Neural cell (in vitro differentiated cells): Measurements from ENCODE around the gene COMT. TPM values are rescaled to one million over a fixed set of nuclear protein-coding genes. Genes with fewer than 3 reads are reported as not detected.
"Not testable (repeated sequence)": the region's sequence is repeated elsewhere in the genome, so short reads cannot be mapped to it uniquely, and the experiment has no call there.

Experiments
- H2AFZ ChIP-seq: fragments of 200-600, 300-800 bp; sonication (generic), shearing (Covaris generic); 2 replicates; pipeline ENCODE4 v1.6.0; 2014; ENCODE audit warnings: low read depth, mild to moderate bottlenecking, antibody characterized with exemption, low read length, moderate library complexity
- H3F3A ChIP-seq: fragments of 200-600 bp; shearing (Covaris generic); 2 replicates; pipeline ENCODE4 v1.6.1; 2016; ENCODE audit warnings: mild to moderate bottlenecking, moderate library complexity, mixed read lengths, antibody characterized with exemption, low read length; ENCODE audit not compliant: insufficient read depth, poor library complexity, severe bottlenecking
- H3K27ac ChIP-seq: fragments of 200-600, 300-800 bp; sonication (generic), shearing (Covaris generic); 2 replicates; pipeline ENCODE4 v1.5.1; 2014; ENCODE audit warnings: mild to moderate bottlenecking, low read length, moderate library complexity
- H3K27me3 ChIP-seq: fragments of 300-800, 200-600 bp; sonication (generic), shearing (Covaris generic); 2 replicates; pipeline ENCODE4 v1.6.0; 2014; ENCODE audit warnings: mild to moderate bottlenecking, low read depth, low read length, moderate library complexity; ENCODE audit not compliant: insufficient read depth
- H3K36me3 ChIP-seq: fragments of 300-800, 200-600 bp; sonication (generic), shearing (Covaris generic); 2 replicates; pipeline ENCODE4 v1.5.1; 2014; ENCODE audit warnings: mild to moderate bottlenecking, antibody characterized with exemption, low read length, moderate library complexity; ENCODE audit not compliant: insufficient read depth
- H3K4me2 ChIP-seq: fragments of 300-800, 200-600 bp; sonication (generic), shearing (Covaris generic); 2 replicates; pipeline ENCODE4 v1.6.0; 2014; ENCODE audit warnings: mild to moderate bottlenecking, low read length
- H3K4me3 ChIP-seq: fragments of 300-800, 200-600 bp; sonication (generic), shearing (Covaris generic); 2 replicates; pipeline ENCODE4 v1.5.1; 2014; ENCODE audit warnings: mild to moderate bottlenecking, low read length, moderate library complexity
- H3K79me2 ChIP-seq: fragments of 200-600 bp; shearing (Covaris generic); replicated peaks from 2 replicates; pipeline ENCODE4 v1.6.0; 2014; ENCODE audit warnings: mild to moderate bottlenecking, low read length, moderate library complexity; ENCODE audit not compliant: insufficient read depth
- H3K9ac ChIP-seq: fragments of 300-800, 200-600 bp; sonication (generic), shearing (Covaris generic); 2 replicates; pipeline ENCODE4 v1.6.1; 2016; ENCODE audit warnings: mild to moderate bottlenecking, low read length, mixed read lengths
- H3K9me2 ChIP-seq: fragments of 200-600 bp; shearing (Covaris generic); 2 replicates; pipeline ENCODE4 v1.6.1; 2016; ENCODE audit warnings: mild to moderate bottlenecking, low read length, mixed read lengths; ENCODE audit not compliant: insufficient read depth
- H3K9me3 ChIP-seq: fragments of 200-600, 300-800 bp; sonication (generic), shearing (Covaris generic); 2 replicates; pipeline ENCODE4 v1.6.1; 2016; ENCODE audit warnings: mild to moderate bottlenecking, mixed run types, low read length, moderate library complexity, mixed read lengths
- H4K20me1 ChIP-seq: fragments of 200-600 bp; shearing (Covaris generic); 2 replicates; pipeline ENCODE4 v1.6.1; 2016; ENCODE audit warnings: mild to moderate bottlenecking, mixed run types; ENCODE audit not compliant: insufficient read depth
- CTCF ChIP-seq: fragments of 450-650 bp; IDR thresholded peaks from 2 replicates; pipeline ENCODE4 v1.5.1; 2014; ENCODE audit warnings: antibody characterized with exemption, mild to moderate bottlenecking, moderate library complexity; ENCODE audit not compliant: poor library complexity, severe bottlenecking
- EZH2 ChIP-seq: fragments of 200-600, 300-800 bp; shearing (Covaris generic), sonication (generic); IDR thresholded peaks from 2 replicates; pipeline ENCODE4 v1.6.1; 2014; ENCODE audit warnings: antibody characterized with exemption, low read length, borderline replicate concordance, mild to moderate bottlenecking; ENCODE audit not compliant: insufficient read depth, poor library complexity, severe bottlenecking
- MXI1 ChIP-seq: fragments of 450-650 bp; conservative IDR thresholded peaks from 2 replicates; pipeline ENCODE4 v1.6.1; 2014; ENCODE audit warnings: antibody characterized with exemption, mild to moderate bottlenecking; ENCODE audit not compliant: poor library complexity, severe bottlenecking
- POLR2AphosphoS5 ChIP-seq: IDR thresholded peaks from 2 replicates; pipeline ENCODE4 v1.6.1; 2012
- RAD21 ChIP-seq: fragments of 450-650 bp; conservative IDR thresholded peaks from 2 replicates; pipeline ENCODE4 v1.6.1; 2014; ENCODE audit warnings: antibody characterized with exemption, mild to moderate bottlenecking, moderate library complexity
- SMC3 ChIP-seq: fragments of 450-650 bp; conservative IDR thresholded peaks from 2 replicates; pipeline ENCODE4 v1.6.1; 2014; ENCODE audit warnings: antibody characterized with exemption, mild to moderate bottlenecking, moderate library complexity; ENCODE audit not compliant: poor library complexity
- TAF1 ChIP-seq: IDR thresholded peaks from 2 replicates; pipeline ENCODE4 v1.6.1; 2012; ENCODE audit warnings: low read depth
- polyA plus RNA-seq: library from polyadenylated mRNA; depleted of rRNA; stranded (reverse); fragments of >200 nt; gene quantifications from 2 replicates; pipeline ENCODE4 v1.2.3, GENCODE V29; 2014
- TF ChIP-seq, protein P1 (sequence below): IDR thresholded peaks from 2 replicates; pipeline ENCODE4 v1.6.1; 2012; ENCODE audit warnings: borderline replicate concordance

The COMT gene
- polyA plus RNA-seq, 1 donor from 2014 or later, result 14.2 TPM

DNA sequence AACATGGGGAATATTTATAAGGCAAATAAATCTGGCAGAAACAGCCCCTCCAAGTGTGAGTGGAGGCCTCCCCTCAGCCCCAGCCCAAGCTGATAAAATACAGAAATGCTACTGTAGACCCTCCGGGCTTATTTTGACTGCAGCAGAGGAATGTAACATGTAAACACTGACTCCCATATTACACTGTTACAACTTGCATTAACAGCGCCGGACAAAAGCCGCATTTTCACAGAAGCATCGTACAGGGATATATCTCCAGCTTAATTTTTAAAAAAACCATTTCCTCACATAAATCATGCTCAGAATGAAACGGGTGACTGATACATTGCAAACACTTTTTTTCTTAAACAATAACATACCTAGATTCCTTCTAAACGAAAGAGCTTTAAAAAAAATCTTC is 36.6 kb upstream of the COMT start:
- Histone ChIP-seq H3F3A (no peaks in the 10 kb centered on the region), H3K27ac (no peak overlapping the region), H3K4me3 (no peak overlapping the region), H3K79me2 (no peaks in the 10 kb centered on the region), H3K9me3 (no peaks in the 10 kb centered on the region), H3K9ac (no peak overlapping the region), H3K4me2 (no peak overlapping the region), H2AFZ (no peak overlapping the region), H3K36me3 (no peaks in the 10 kb centered on the region), H3K9me2 (no peaks in the 10 kb centered on the region), H3K27me3 (no peaks in the 10 kb centered on the region), H4K20me1 (no peaks in the 10 kb centered on the region)
- no peak for TF ChIP-seq SMC3
- no peak for TF ChIP-seq POLR2AphosphoS5
- TF ChIP-seq RAD21, result no peak
- no peak for TF ChIP-seq EZH2
- TF ChIP-seq CTCF, result no peak
- no peak for TF ChIP-seq MXI1
- no peak for TF ChIP-seq TAF1

DNA sequence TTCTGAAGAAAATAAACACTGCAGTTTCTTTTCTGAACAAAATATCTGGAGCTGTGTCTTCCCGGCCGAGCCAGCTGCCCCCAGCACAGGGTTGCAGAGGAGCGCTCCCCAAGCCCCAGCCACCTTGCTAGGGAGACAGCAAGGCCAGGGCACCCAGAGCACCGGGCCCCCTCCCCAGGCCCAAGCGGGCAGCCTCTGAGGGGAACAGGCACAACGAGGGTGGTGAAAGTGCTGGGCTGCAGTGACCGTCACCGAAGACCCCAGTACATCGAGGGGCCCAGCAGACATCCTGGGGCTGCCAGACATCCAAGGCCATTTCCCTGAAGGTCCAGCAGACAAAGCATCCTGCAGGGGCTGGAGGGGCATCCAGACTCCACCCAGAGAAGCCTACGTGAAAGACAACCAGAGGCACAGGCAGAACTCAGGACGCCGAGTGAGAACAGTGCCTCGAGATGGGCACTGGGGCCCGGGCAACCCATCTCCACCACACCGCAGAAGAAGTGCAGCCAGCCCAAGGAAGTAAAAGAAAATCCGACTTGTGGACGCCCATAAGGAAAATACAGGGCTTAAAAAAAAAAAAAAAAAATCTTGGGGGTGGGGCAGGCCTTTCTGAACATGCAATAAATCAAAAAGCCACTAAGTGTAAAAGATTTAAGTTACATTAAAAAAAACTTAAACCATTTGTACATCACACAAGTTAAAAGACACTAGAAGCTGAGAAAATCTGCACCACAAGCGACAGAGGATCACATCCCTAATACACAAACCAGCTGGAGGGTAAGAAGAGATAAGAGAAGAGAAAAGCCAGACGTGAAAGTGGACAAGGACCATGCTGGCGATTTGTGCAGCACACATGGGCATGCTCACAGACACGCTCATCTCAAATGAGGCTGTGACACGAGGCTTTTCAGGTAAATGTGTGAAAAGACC is 36.0 kb upstream of the COMT start:
- no peak overlapping the region for H3K4me2 ChIP-seq
- no peak for TF ChIP-seq EZH2
- TF ChIP-seq CTCF, result no peak
- TF ChIP-seq, protein P1, sequence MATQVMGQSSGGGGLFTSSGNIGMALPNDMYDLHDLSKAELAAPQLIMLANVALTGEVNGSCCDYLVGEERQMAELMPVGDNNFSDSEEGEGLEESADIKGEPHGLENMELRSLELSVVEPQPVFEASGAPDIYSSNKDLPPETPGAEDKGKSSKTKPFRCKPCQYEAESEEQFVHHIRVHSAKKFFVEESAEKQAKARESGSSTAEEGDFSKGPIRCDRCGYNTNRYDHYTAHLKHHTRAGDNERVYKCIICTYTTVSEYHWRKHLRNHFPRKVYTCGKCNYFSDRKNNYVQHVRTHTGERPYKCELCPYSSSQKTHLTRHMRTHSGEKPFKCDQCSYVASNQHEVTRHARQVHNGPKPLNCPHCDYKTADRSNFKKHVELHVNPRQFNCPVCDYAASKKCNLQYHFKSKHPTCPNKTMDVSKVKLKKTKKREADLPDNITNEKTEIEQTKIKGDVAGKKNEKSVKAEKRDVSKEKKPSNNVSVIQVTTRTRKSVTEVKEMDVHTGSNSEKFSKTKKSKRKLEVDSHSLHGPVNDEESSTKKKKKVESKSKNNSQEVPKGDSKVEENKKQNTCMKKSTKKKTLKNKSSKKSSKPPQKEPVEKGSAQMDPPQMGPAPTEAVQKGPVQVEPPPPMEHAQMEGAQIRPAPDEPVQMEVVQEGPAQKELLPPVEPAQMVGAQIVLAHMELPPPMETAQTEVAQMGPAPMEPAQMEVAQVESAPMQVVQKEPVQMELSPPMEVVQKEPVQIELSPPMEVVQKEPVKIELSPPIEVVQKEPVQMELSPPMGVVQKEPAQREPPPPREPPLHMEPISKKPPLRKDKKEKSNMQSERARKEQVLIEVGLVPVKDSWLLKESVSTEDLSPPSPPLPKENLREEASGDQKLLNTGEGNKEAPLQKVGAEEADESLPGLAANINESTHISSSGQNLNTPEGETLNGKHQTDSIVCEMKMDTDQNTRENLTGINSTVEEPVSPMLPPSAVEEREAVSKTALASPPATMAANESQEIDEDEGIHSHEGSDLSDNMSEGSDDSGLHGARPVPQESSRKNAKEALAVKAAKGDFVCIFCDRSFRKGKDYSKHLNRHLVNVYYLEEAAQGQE, result no peak
- TF ChIP-seq MXI1, result no peak

GRCh38 chr22:19906864-19907263 is 34.7 kb upstream of the COMT start:
- not testable (repeated sequence) for H3K36me3 ChIP-seq, H3K9me2 ChIP-seq, H2AFZ ChIP-seq, H4K20me1 ChIP-seq, H3K9ac ChIP-seq, H3F3A ChIP-seq, H3K4me2 ChIP-seq, H3K27ac ChIP-seq, H3K79me2 ChIP-seq, H3K4me3 ChIP-seq, H3K27me3 ChIP-seq, H3K9me3 ChIP-seq

More for the DNA sequence above, 36.0 kb upstream of the COMT start:
- Histone ChIP-seq H3K36me3 (no peaks in the 10 kb centered on the region), H3K9me2 (no peaks in the 10 kb centered on the region), H3K9me3 (no peaks in the 10 kb centered on the region), H3K27ac (no peak overlapping the region), H4K20me1 (no peaks in the 10 kb centered on the region), H2AFZ (no peak overlapping the region), H3K79me2 (no peaks in the 10 kb centered on the region), H3K4me3 (no peak overlapping the region), H3F3A (no peaks in the 10 kb centered on the region), H3K9ac (no peak overlapping the region), H3K27me3 (no peaks in the 10 kb centered on the region)

GRCh38 chr22:19907902-19908301 is 33.7 kb upstream of the COMT start:
- not testable (repeated sequence) for H3K27me3 ChIP-seq, H3F3A ChIP-seq, H3K4me3 ChIP-seq, H3K4me2 ChIP-seq, H4K20me1 ChIP-seq, H3K9me3 ChIP-seq, H2AFZ ChIP-seq, H3K79me2 ChIP-seq, H3K36me3 ChIP-seq, H3K9me2 ChIP-seq, H3K27ac ChIP-seq, H3K9ac ChIP-seq
